ENCODE data around the gene LAMB4. TPM values are rescaled to one million over a fixed set of nuclear protein-coding genes. Genes with fewer than 3 reads are reported as not detected.

LAMB4 gene
- polyA plus RNA-seq, 1 of the 3 experiments (the other 2 are of a cell fraction) = 0.36 TPM

DNA sequence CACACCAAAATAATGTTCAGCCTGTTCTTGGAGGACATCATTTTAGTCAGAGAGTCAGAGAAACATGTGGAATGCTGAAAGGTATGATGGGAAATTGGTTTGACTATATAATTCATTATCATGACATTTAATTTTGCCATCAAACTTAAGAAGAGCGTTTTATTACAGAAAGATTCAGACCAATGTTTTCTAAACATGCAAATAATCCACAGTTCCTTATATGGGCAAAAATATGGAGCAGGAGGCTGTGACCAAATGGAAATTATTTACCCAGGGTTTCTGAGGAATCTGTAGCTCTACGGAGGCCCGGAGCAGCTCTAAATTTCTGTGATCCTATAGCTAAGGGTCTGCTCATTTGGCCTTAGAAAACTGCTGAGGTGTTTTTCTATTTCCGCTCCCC, 33.2 kb downstream of the LAMB4 start (continued):
- TF ChIP-seq, protein P1, sequence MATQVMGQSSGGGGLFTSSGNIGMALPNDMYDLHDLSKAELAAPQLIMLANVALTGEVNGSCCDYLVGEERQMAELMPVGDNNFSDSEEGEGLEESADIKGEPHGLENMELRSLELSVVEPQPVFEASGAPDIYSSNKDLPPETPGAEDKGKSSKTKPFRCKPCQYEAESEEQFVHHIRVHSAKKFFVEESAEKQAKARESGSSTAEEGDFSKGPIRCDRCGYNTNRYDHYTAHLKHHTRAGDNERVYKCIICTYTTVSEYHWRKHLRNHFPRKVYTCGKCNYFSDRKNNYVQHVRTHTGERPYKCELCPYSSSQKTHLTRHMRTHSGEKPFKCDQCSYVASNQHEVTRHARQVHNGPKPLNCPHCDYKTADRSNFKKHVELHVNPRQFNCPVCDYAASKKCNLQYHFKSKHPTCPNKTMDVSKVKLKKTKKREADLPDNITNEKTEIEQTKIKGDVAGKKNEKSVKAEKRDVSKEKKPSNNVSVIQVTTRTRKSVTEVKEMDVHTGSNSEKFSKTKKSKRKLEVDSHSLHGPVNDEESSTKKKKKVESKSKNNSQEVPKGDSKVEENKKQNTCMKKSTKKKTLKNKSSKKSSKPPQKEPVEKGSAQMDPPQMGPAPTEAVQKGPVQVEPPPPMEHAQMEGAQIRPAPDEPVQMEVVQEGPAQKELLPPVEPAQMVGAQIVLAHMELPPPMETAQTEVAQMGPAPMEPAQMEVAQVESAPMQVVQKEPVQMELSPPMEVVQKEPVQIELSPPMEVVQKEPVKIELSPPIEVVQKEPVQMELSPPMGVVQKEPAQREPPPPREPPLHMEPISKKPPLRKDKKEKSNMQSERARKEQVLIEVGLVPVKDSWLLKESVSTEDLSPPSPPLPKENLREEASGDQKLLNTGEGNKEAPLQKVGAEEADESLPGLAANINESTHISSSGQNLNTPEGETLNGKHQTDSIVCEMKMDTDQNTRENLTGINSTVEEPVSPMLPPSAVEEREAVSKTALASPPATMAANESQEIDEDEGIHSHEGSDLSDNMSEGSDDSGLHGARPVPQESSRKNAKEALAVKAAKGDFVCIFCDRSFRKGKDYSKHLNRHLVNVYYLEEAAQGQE (IDR thresholded peaks at IDR 0.05; ENCODE audit: low read depth, low read length) = no peak

DNA sequence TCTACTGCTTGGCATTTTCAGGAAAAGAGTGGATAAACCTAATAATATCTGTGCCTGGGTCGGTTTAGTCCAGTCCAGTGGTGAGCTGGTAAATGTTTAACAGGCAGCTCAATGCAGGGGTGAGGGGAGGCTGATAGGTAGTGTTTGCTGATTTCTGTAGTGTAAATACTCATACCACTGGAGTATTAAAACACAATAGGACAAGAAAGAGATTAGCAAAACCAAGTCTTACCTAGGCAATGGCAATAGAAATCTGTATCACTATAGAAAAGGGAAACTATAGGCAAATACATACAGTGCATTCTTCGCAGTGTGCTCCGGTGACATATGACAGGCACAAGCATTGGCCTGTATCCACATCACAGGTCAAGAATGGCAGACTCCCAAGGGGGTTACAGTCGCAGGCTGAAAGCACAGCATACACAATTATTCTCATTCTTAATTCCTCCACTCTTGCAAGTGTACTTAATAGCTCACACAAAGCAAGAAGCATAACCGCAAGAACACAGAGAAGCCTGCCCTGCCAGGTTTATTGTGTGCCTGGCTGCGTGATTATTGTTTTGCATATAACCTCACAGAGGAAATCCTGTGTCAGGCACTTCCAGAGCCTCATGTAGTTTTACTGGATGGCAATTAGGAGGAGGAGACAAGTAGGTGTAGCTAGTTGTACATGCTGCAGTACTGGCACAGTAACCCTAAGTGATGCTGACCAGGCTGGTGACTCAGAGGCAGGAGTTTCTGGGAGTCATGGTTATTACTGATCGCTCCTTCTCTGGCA, 35.0 kb downstream of the LAMB4 start:
- H3K79me2 ChIP-seq (ENCODE audit: insufficient read depth) = no peaks in the 10 kb centered on the region
- no peaks in the 10 kb centered on the region for H3K9me3 ChIP-seq
- no peak overlapping the region; a peak in 1 of 4 replicates for H3K4me3 ChIP-seq (ENCODE audit: low read depth in 2 of 2, low read length in 1 of 2)
- H3K36me3 ChIP-seq (replicated peaks in 1 of 2; ENCODE audit: control insufficient read depth in 1 of 2, insufficient read depth in 2 of 2, low read length in 1 of 2) = no peaks in the 10 kb centered on the region
- H4K20me1 ChIP-seq (ENCODE audit: insufficient read depth) = no peaks in the 10 kb centered on the region
- POLR2A ChIA-PET = no interaction called here
- no peak overlapping the region; the same call in 1 of the 2 replicates for H3K9ac ChIP-seq
- H3F3A ChIP-seq (replicated peaks; ENCODE audit: insufficient read depth) = peaks cover 16% of the 10 kb centered on the region
- no peaks in the 10 kb centered on the region for H3K9me2 ChIP-seq
- H3K27me3 ChIP-seq (ENCODE audit: insufficient read depth) = no peaks in the 10 kb centered on the region
- CTCF ChIA-PET = interaction anchor here (1.2 to 2.6 kb wide), 3 partner anchors 14 to 93 kb away, joined by 3 to 12 read pairs (median 3); no protein-coding TSS in a partner anchor
- peak overlapping the region; percentile 81 to 85 for H3K27ac ChIP-seq (ENCODE audit: low read depth in 2 of 2, low read length in 1 of 2)
- peak overlapping the region; percentile 38; the same call in 1 of the 2 replicates for H3K4me2 ChIP-seq
- WGBS (ENCODE audit: low lambda C conversion rate) = 45% methylated on average over 7 of the region's 7 CpGs
- peak; percentile 31 for DNase-seq
- H2AFZ ChIP-seq (ENCODE audit: low read depth) = 0 out of 2 replicates have a peak overlapping the region, but pooled peaks have one; percentile 2
- H3K4me1 ChIP-seq (ENCODE audit: control insufficient read depth in 1 of 2, insufficient read depth in 2 of 2, low read depth in 1 of 2, low read length in 1 of 2) = peaks cover 13 to 25% of the 10 kb centered on the region in 2 experiments
- TF ChIP-seq, protein P2, sequence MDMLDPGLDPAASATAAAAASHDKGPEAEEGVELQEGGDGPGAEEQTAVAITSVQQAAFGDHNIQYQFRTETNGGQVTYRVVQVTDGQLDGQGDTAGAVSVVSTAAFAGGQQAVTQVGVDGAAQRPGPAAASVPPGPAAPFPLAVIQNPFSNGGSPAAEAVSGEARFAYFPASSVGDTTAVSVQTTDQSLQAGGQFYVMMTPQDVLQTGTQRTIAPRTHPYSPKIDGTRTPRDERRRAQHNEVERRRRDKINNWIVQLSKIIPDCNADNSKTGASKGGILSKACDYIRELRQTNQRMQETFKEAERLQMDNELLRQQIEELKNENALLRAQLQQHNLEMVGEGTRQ (IDR thresholded peaks at IDR 0.05; ENCODE audit: borderline replicate concordance, low read depth, low read length) = no peak
- TF ChIP-seq, protein P3, sequence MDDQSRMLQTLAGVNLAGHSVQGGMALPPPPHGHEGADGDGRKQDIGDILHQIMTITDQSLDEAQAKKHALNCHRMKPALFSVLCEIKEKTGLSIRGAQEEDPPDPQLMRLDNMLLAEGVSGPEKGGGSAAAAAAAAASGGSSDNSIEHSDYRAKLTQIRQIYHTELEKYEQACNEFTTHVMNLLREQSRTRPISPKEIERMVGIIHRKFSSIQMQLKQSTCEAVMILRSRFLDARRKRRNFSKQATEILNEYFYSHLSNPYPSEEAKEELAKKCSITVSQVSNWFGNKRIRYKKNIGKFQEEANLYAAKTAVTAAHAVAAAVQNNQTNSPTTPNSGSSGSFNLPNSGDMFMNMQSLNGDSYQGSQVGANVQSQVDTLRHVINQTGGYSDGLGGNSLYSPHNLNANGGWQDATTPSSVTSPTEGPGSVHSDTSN (IDR thresholded peaks at IDR 0.05) = peak; percentile 87; the same call in 1 of the 2 replicates
- TF ChIP-seq MXI1 (IDR thresholded peaks at IDR 0.05; ENCODE audit: low read depth, low read length) = no peak
- peak; percentile 69 for TF ChIP-seq POLR2AphosphoS5 (IDR thresholded peaks at IDR 0.05; ENCODE audit: low read depth, low read length)
- no peak; the same call in 1 of the 2 replicates for TF ChIP-seq RXRA (IDR thresholded peaks at IDR 0.05; ENCODE audit: borderline replicate concordance, low read depth)
- TF ChIP-seq JUND (IDR thresholded peaks at IDR 0.05) = peak; percentile 87
- TF ChIP-seq FOSL2 (IDR thresholded peaks at IDR 0.05; ENCODE audit: borderline replicate concordance, low read depth) = peak; percentile 94
- TF ChIP-seq RCOR1 (IDR thresholded peaks at IDR 0.05; ENCODE audit: low read length) = no peak
- peak; percentile 75; the same call in 1 of the 2 replicates for TF ChIP-seq SIN3A (IDR thresholded peaks at IDR 0.05; ENCODE audit: borderline replicate concordance, low read depth, low read length)
- TF ChIP-seq GATA2 (CRISPR knock-in tag; IDR thresholded peaks at IDR 0.05) = no peak
- no peak for TF ChIP-seq MEF2A (IDR thresholded peaks at IDR 0.05; ENCODE audit: borderline replicate concordance, low read depth)
- TF ChIP-seq GABPA (IDR thresholded peaks at IDR 0.05; ENCODE audit: low read depth) = no peak
- no peak for TF ChIP-seq RAD21 (IDR thresholded peaks at IDR 0.05; ENCODE audit: low read length)
- TF ChIP-seq, protein P4, sequence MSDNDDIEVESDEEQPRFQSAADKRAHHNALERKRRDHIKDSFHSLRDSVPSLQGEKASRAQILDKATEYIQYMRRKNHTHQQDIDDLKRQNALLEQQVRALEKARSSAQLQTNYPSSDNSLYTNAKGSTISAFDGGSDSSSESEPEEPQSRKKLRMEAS (IDR thresholded peaks at IDR 0.05; ENCODE audit: low read depth) = peak; percentile 71
- peak; percentile 95 for TF ChIP-seq TCF12 (IDR thresholded peaks at IDR 0.05)
- TF ChIP-seq TEAD4 (IDR thresholded peaks at IDR 0.05; ENCODE audit: borderline replicate concordance, insufficient read depth) = 0 out of 2 replicates have a peak, but pooled peaks have one; percentile 40
- no peak for TF ChIP-seq CHD2 (IDR thresholded peaks at IDR 0.05; ENCODE audit: low read length, partially characterized antibody)
- peak in 1 of 2 experiments; percentile 66; a peak in 1 of 4 replicates for TF ChIP-seq EP300 (IDR thresholded peaks at IDR 0.05; ENCODE audit: borderline replicate concordance in 1 of 2, low read depth in 1 of 2, low read length in 1 of 2)
- TF ChIP-seq, protein P5, sequence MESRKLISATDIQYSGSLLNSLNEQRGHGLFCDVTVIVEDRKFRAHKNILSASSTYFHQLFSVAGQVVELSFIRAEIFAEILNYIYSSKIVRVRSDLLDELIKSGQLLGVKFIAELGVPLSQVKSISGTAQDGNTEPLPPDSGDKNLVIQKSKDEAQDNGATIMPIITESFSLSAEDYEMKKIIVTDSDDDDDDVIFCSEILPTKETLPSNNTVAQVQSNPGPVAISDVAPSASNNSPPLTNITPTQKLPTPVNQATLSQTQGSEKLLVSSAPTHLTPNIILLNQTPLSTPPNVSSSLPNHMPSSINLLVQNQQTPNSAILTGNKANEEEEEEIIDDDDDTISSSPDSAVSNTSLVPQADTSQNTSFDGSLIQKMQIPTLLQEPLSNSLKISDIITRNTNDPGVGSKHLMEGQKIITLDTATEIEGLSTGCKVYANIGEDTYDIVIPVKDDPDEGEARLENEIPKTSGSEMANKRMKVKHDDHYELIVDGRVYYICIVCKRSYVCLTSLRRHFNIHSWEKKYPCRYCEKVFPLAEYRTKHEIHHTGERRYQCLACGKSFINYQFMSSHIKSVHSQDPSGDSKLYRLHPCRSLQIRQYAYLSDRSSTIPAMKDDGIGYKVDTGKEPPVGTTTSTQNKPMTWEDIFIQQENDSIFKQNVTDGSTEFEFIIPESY (IDR thresholded peaks at IDR 0.05; ENCODE audit: borderline replicate concordance, low read depth) = no peak
- TF ChIP-seq, protein P6, sequence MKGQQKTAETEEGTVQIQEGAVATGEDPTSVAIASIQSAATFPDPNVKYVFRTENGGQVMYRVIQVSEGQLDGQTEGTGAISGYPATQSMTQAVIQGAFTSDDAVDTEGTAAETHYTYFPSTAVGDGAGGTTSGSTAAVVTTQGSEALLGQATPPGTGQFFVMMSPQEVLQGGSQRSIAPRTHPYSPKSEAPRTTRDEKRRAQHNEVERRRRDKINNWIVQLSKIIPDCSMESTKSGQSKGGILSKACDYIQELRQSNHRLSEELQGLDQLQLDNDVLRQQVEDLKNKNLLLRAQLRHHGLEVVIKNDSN (IDR thresholded peaks at IDR 0.05; ENCODE audit: borderline replicate concordance, low read depth) = 0 out of 2 replicates have a peak, but pooled peaks have one; percentile 14
- TF ChIP-seq NRF1 (IDR thresholded peaks at IDR 0.05; ENCODE audit: low read depth, low read length) = no peak
